ENCODE data around the gene LYRM9. TPM values are rescaled to one million over a fixed set of nuclear protein-coding genes. Genes with fewer than 3 reads are reported as not detected.

LYRM9 gene
- total and polyA plus RNA-seq, 10 of the 15 experiments (the other 5 are each of a cell fraction or from before 2014, with no cell fraction given): 1.8 to 8.3 (median 4.6) TPM

GRCh38 chr17:27873746-27874145 is 19.4 kb downstream of the LYRM9 start:
- Histone ChIP-seq H3K27ac (ENCODE audit: control insufficient read depth, insufficient read depth) (no peak overlapping the region), H3K9me3 (replicated peaks; ENCODE audit: control insufficient read depth, insufficient read depth, low read length) (no peaks in the 10 kb centered on the region; the same call in 1 of the 3 replicates), H3K4me3 (no peak overlapping the region), H3K4me2 (ENCODE audit: control insufficient read depth, insufficient read depth) (no peak overlapping the region), H3K36me3 (ENCODE audit: control insufficient read depth in 2 of 2, insufficient read depth in 2 of 2, low read length in 1 of 2) (no peaks in the 10 kb centered on the region), H3K9ac (ENCODE audit: control insufficient read depth, insufficient read depth, low read length) (no peak overlapping the region), H3K4me1 (ENCODE audit: control insufficient read depth, insufficient read depth, low read length) (no peaks in the 10 kb centered on the region), H3K79me2 (ENCODE audit: control insufficient read depth, insufficient read depth, low read length) (no peaks in the 10 kb centered on the region), H4K20me1 (ENCODE audit: control insufficient read depth, insufficient read depth) (no peaks in the 10 kb centered on the region), H3K27me3 (replicated peaks in 1 of 2; ENCODE audit: control insufficient read depth in 2 of 2, insufficient read depth in 2 of 2, low read length in 1 of 2) (no peaks in the 10 kb centered on the region), H2AFZ (ENCODE audit: control insufficient read depth, low read depth, low read length) (no peak overlapping the region)
- WGBS (ENCODE audit: insufficient coverage, insufficient replicate concordance, low lambda C conversion rate, missing lambda C conversion rate): 64% methylated on average over 2 of the region's 2 CpGs
- intact Hi-C loops (cut with micrococcal nuclease; ENCODE audit: unreplicated experiment) (no loop called here), in situ Hi-C loops (cut with MboI) (no loop called here)
- no peak for DNase-seq (ENCODE audit: low read depth, low spot score)
- BruUV-seq (replicated peaks): no TSS peak
- no peak for FAIRE-seq
- ChIA-PET POLR2A (no interaction called here), CTCF (interaction anchor here (1.2 to 14.1 kb wide), 2 partner anchors 68 to 114 kb away, joined by 3 to 664 read pairs; partner anchors contain the start of gene NOS2), RAD21 (ENCODE audit: unreplicated experiment) (interaction anchor here (3.3 kb wide), 1 partner anchor 68 kb away, joined by 15 read pairs; no protein-coding TSS in a partner anchor), SMC1A (ENCODE audit: uncharacterized antibody, unreplicated experiment) (interaction anchor here (0.8 to 3.0 kb wide), 2 partner anchors 68 kb away, joined by 3 to 16 read pairs; no protein-coding TSS in a partner anchor)
- TF ChIP-seq PAX5 (IDR thresholded peaks at IDR 0.05; ENCODE audit: borderline replicate concordance, low read depth, low read length) (no peak), TARDBP (IDR thresholded peaks at IDR 0.05; ENCODE audit: borderline replicate concordance) (no peak), YY1 (IDR thresholded peaks at IDR 0.05; ENCODE audit: low read depth, low read length) (no peak), MTA2 (IDR thresholded peaks at IDR 0.05; ENCODE audit: low read depth) (no peak)
- no peak for ATAC-seq

GRCh38 chr17:27873211-27873610 is 20.0 kb downstream of the LYRM9 start:
- ChIA-PET RAD21 (ENCODE audit: unreplicated experiment) (interaction anchor here (3.3 kb wide), 1 partner anchor 67 kb away, joined by 15 read pairs; no protein-coding TSS in a partner anchor), SMC1A (ENCODE audit: uncharacterized antibody, unreplicated experiment) (interaction anchor here (0.8 kb wide), 1 partner anchor 67 kb away, joined by 3 read pairs; no protein-coding TSS in a partner anchor), CTCF (interaction anchor here (14.1 kb wide), 1 partner anchor 68 kb away, joined by 664 read pairs; the partner anchor contains the start of gene NOS2), POLR2A (no interaction called here)
- Histone ChIP-seq H2AFZ (ENCODE audit: control insufficient read depth, low read depth, low read length) (no peak overlapping the region), H3K9ac (ENCODE audit: control insufficient read depth, insufficient read depth, low read length) (no peak overlapping the region), H3K27ac (ENCODE audit: control insufficient read depth, insufficient read depth) (no peak overlapping the region), H3K4me3 (no peak overlapping the region), H3K4me1 (ENCODE audit: control insufficient read depth, insufficient read depth, low read length) (no peaks in the 10 kb centered on the region), H4K20me1 (ENCODE audit: control insufficient read depth, insufficient read depth) (no peaks in the 10 kb centered on the region), H3K79me2 (ENCODE audit: control insufficient read depth, insufficient read depth, low read length) (no peaks in the 10 kb centered on the region), H3K27me3 (replicated peaks in 1 of 2; ENCODE audit: control insufficient read depth in 2 of 2, insufficient read depth in 2 of 2, low read length in 1 of 2) (no peaks in the 10 kb centered on the region), H3K9me3 (replicated peaks; ENCODE audit: control insufficient read depth, insufficient read depth, low read length) (no peaks in the 10 kb centered on the region; the same call in 1 of the 3 replicates), H3K36me3 (ENCODE audit: control insufficient read depth in 2 of 2, insufficient read depth in 2 of 2, low read length in 1 of 2) (no peaks in the 10 kb centered on the region), H3K4me2 (ENCODE audit: control insufficient read depth, insufficient read depth) (no peak overlapping the region)
- 78% methylated on average over 2 of the region's 2 CpGs for WGBS (ENCODE audit: insufficient coverage, insufficient replicate concordance, low lambda C conversion rate, missing lambda C conversion rate)
- DNase-seq (ENCODE audit: low read depth, low spot score) (no peak), ATAC-seq (no peak), FAIRE-seq (no peak)
- TF ChIP-seq CTCF (IDR thresholded peaks at IDR 0.05 in 2 of 3, conservative IDR thresholded peaks at IDR 0.05 in 1 of 3; ENCODE audit: control insufficient read depth in 2 of 3, extremely low read depth in 1 of 3, insufficient read depth in 1 of 3, low read depth in 3 of 3, low read length in 3 of 3): no peak
- TF ChIP-seq PBX3 (IDR thresholded peaks at IDR 0.05; ENCODE audit: insufficient replicate concordance, low read depth, low read length): no peak
- no peak for TF ChIP-seq MTA3 (IDR thresholded peaks at IDR 0.05; ENCODE audit: borderline replicate concordance, low read length)
- BruUV-seq (replicated peaks): no TSS peak
- intact Hi-C loops (cut with micrococcal nuclease; ENCODE audit: unreplicated experiment): no loop called here
- in situ Hi-C loops (cut with MboI): no loop called here

Data from GM12878 (cell line).